GM10847 (cell line): ENCODE results near the gene SPTBN5.

Experiments
- POLR2A ChIP-seq: IDR thresholded peaks from 2 replicates; pipeline ENCODE4 v1.6.1; 2011; ENCODE audit not compliant: insufficient read length; ENCODE audit errors: extremely low read depth

SPTBN5 gene

GRCh38 chr15:41823502-41823901 lies 70.4 kb downstream of the SPTBN5 start:
- no peak for TF ChIP-seq POLR2A

DNA sequence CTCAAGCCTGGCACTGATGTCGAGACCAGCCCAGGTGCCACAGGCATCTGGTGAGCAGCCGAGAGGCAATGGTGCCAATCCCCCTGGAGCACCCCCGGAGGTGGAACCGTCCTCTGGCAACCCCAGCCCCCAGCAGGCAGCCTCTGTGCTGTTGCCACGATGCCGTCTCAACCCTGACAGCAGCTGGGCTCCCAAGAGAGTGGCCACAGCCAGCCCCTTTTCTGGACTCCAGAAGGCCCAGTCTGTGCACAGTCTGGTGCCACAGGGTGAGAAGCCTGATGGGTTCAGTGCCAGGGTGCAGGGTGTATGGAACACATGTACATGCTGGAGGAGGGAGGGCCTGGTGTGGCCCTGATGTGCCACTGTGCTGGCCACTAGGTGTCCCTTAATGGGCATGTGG lies 70.9 kb downstream of the SPTBN5 start:
- no peak for TF ChIP-seq POLR2A

DNA sequence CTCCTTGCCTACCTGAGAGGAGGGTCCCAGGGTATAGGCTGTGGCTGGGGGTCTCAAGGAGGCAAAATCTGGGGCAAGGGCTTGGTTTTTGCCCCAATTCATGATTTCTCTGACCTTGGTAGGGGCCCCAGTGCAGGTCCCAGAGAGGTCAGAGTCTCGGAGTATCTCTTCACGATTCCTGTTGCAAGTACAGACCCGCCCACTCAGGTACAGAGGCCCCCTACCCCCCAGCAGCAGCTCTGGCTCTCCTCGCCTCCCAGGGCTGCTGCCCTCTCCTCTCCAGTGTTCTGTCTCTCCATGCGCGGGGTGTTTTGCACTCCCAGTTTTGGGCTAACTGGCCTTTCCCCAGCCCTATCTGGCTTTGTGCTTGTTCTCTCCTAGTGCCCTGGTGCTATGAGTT lies 71.4 kb downstream of the SPTBN5 start:
- TF ChIP-seq POLR2A, result no peak

GRCh38 chr15:41821831-41822230 lies 72.0 kb downstream of the SPTBN5 start:
- no peak for TF ChIP-seq POLR2A

- TF ChIP-seq POLR2A, result no peak
These were observed 72.9 kb downstream of the SPTBN5 start for GRCh38 chr15:41820791-41821423.

- no peak for TF ChIP-seq POLR2A
These were observed 74.3 kb downstream of the SPTBN5 start for GRCh38 chr15:41819455-41820050.

GRCh38 chr15:41817781-41818180 lies 76.1 kb downstream of the SPTBN5 start:
- TF ChIP-seq POLR2A, result no peak

DNA sequence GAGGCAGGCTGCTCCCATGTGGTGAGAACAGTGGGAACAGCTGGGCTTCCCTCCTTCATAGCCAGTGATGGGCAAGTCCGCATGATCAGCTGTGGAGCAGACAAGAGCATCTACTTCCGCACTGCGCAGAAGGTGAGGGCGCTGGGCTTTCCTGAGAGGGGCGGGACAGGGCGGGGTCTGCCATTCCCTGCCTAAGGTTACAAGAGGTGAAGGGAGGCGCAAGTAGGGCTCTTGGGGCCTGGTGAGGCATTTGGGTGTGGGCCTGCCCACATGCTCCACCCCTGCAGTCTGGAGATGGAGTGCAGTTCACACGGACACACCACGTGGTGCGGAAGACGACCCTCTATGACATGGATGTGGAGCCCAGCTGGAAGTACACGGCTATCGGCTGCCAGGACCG lies 76.5 kb downstream of the SPTBN5 start:
- no peak for TF ChIP-seq POLR2A

- no peak for TF ChIP-seq POLR2A
These were observed 77.1 kb downstream of the SPTBN5 start for GRCh38 chr15:41816788-41817187.

DNA sequence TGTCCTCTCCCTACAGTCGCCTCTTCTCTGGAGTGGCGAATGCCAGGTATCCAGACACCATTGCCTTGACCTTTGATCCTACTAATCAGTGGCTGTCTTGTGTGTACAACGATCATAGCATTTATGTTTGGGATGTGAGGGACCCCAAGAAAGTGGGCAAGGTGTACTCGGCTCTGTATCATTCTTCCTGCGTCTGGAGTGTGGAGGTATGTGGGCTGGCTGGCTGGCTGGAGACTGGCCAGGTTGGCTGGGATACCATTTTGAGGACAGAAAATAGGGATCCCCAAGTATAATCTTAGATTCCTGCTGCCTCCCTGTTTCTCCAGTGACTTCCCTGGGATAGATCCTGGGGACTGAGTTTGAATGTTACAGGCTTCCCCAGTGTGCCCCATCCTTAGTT lies 79.3 kb downstream of the SPTBN5 start:
- no peak for TF ChIP-seq POLR2A

DNA sequence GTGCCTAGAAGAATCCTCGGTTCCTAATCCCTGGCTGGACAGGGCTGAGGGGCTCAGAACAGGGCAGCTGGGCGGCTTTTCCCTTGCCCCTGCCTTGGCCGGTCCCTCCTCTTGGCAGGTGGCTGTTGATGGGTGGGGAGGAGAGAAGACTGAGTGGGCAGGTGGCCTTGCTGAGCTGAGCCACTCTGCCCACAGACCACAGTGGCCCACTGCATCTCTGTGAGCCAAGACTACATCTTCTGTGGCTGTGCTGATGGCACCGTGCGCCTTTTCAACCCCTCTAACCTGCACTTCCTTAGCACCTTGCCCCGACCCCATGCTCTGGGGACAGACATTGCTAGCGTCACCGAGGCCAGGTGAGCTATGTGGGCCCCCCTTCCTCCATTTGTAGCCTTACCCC lies 80.4 kb downstream of the SPTBN5 start:
- no peak for TF ChIP-seq POLR2A

DNA sequence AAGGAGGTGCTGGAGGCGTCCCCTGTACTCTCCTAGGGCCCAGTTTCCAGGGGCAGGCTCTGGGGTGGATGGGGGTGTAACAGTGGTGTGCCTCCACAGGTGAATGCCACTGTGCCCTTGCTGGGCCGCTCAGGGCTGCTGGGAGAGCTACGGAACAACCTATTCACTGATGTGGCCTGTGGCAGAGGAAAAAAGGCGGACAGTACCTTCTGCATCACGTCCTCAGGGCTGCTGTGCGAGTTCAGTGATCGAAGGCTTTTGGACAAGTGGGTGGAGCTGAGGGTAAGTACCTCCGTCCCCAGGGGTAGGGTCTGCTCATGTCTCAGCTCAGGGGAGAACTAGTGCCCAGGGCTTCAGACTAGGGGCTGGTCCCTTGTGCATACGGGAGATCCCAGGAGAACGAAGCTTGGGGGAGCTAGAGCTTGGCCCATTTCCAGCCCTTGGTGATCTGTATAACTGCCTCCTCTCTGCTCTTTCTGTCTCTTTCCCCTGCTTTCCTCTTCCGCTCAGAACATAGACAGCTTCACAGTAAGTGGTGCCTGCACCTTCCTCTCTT lies 81.0 kb downstream of the SPTBN5 start:
- TF ChIP-seq POLR2A, result no peak

DNA sequence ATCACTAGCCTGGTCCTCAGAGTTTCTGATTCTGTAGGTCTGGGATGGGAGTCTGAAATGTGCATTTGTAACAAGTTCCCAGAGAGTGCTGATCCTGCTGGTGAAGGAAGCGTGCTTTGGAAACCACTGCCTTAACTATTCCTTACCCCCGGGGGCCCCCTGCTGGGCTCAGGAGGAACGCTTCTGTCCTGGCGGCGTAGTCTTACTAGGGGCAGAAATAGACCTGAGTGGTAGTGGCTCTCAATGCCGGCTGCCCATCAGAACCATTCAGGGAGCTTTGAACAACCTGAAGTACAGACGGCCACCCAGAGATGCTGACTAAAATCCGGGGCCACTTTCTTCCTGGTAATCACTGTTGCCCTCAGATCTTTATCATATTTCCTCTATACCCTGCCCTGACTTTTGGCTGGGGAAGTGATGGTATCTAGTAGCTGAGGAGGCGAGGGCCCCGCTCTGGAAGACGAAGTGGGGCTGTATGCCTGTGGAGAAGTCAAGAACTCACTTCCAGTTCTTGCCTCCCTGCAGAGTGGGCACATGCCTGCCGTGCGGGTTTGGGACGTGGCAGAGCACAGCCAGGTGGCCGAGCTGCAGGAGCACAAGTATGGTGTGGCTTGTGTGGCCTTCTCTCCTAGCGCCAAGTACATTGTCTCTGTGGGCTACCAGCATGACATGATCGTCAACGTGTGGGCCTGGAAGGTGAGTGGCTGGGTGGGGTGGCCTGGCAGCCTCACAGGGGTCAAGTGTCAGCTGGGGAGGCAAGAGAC lies 82.2 kb downstream of the SPTBN5 start:
- no peak for TF ChIP-seq POLR2A

GRCh38 chr15:41810651-41811431 lies 83.0 kb downstream of the SPTBN5 start:
- TF ChIP-seq POLR2A, result no peak

DNA sequence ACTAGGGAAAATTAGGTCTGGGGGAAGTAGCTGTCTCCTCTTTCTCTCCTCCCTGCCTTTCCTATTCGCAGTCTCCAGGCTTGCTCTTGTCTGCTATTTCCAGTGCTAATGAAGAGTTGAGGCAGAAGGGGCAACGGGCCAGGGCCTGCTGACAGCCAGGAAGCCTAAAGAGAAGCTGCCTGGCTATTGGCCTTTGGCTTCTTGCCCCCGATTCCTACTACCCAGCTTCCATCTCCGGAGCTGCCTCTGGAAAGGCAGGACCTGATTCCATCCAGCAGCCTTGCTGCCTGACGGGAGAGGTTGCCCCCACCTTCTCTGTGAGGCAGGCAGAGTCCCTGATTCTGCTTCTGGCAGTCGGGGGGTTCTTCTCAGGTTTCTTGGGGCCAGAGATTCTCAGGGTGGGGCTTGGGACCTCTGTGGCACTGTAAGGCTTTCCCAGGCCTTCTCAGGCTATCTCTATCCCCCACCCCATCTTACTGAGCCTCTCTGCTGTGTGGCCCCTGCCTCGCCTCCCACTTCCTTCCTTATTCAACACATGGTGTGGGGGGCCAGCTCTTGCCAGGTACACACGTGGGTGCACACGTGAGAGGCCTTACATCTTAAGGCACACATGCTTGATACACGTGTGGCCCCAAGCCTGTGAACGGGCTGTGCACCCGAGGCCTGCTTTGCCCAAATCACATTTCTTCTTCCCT lies 84.2 kb downstream of the SPTBN5 start:
- TF ChIP-seq POLR2A, result no peak
